Endothelial cell of umbilical vein (primary cell): ENCODE results near the gene XCL2. TPM values are rescaled to one million over a fixed set of nuclear protein-coding genes. Genes with fewer than 3 reads are reported as not detected.

Source experiments
- BruUV-seq: library from RNA; stranded (reverse); fragments of 400-500 nt; replicated peaks from 2 replicates; lab custom pipeline; 2021; lab: Mats Ljungman, UMichigan
- CTCF ChIA-PET: fragments of 300-600, 350-600 bp; sonication (Branson Sonifier 250); formaldehyde crosslinking; loops from one replicate; lab custom pipeline; 2021; ENCODE audit warnings: antibody characterized with exemption, inconsistent platforms; lab: Charles Lee
- POLR2A ChIA-PET: fragments of 300-600, 350-600 bp; sonication (Branson Sonifier 250); formaldehyde crosslinking; loops from one replicate; lab custom pipeline; 2021; ENCODE audit warnings: antibody characterized with exemption, inconsistent platforms; lab: Charles Lee
- DNase-seq: peaks from one replicate; pipeline ENCODE4 v3.0.0-alpha.2; 2011; ENCODE audit warnings: low read depth, low spot score
- FAIRE-seq: peaks from 2 replicates; lab custom pipeline; 2011; peaks lifted over from hg19 to GRCh38; lab: Jason Lieb, UNC
- H2AFZ ChIP-seq: 2 replicates; pipeline ENCODE4 v1.6.0; 2012; ENCODE audit warnings: low read depth, low read length, control low read depth, inconsistent platforms
- H3K27ac ChIP-seq: 2 replicates; pipeline ENCODE4 v1.5.1; 2011; ENCODE audit warnings: low read depth, mild to moderate bottlenecking, control low read depth, low read length, moderate library complexity; ENCODE audit not compliant: insufficient read depth
- H3K27me3 ChIP-seq, 2 experiments: 2 replicates each; pipeline versions ENCODE4 v1.6.0 to v1.6.1; 2011; ENCODE audit warnings: low read length in 2 of 2, mixed read lengths in 1 of 2; ENCODE audit not compliant: control insufficient read depth in 2 of 2, insufficient read depth in 2 of 2
- H3K36me3 ChIP-seq, 2 experiments: 2 replicates in 1 of 2; 3 replicates in 1 of 2; pipeline ENCODE4 v1.5.1; 2011; ENCODE audit warnings: low read length in 2 of 2, mild to moderate bottlenecking in 1 of 2, moderate library complexity in 1 of 2; ENCODE audit not compliant: control insufficient read depth in 2 of 2, insufficient read depth in 2 of 2; ENCODE audit errors: extremely low read depth in 1 of 2
- H3K4me1 ChIP-seq: 3 replicates; pipeline ENCODE4 v1.5.1; 2011; ENCODE audit warnings: mild to moderate bottlenecking, low read length; ENCODE audit not compliant: control insufficient read depth, insufficient read depth; ENCODE audit errors: extremely low read depth
- H3K4me2 ChIP-seq: 2 replicates; pipeline ENCODE4 v1.6.1; 2011; ENCODE audit warnings: low read length, control low read depth, mixed read lengths; ENCODE audit not compliant: insufficient read depth
- H3K4me3 ChIP-seq, 3 experiments: fragments of 200-600 bp in 1 of 3; sonication (generic), shearing (Covaris generic) in 1 of 3; replicated peaks in 1 of 3; 2 replicates each; pipeline ENCODE4 v1.5.1; 2011 to 2016; ENCODE audit warnings: control low read depth in 3 of 3, low read length in 3 of 3, mild to moderate bottlenecking in 2 of 3, inconsistent platforms in 1 of 3, low read depth in 1 of 3, moderate library complexity in 1 of 3; ENCODE audit not compliant: insufficient read depth in 1 of 3
- H3K79me2 ChIP-seq: 2 replicates; pipeline ENCODE4 v1.6.0; 2012; ENCODE audit warnings: low read length, inconsistent platforms; ENCODE audit not compliant: control insufficient read depth, insufficient read depth
- H3K9ac ChIP-seq: replicated peaks from 2 replicates; pipeline ENCODE3; 2011; ENCODE audit warnings: low read length, control low read depth; ENCODE audit not compliant: insufficient read depth; ENCODE audit errors: extremely low read depth
- H3K9me1 ChIP-seq: replicated peaks from 3 replicates; pipeline ENCODE4 v1.6.0; 2011; ENCODE audit warnings: mild to moderate bottlenecking, low read length; ENCODE audit not compliant: control insufficient read depth, insufficient read depth; ENCODE audit errors: extremely low read depth
- H3K9me3 ChIP-seq: replicated peaks from 2 replicates; pipeline ENCODE4 v1.5.1; 2012; ENCODE audit warnings: low read length, inconsistent platforms; ENCODE audit not compliant: control insufficient read depth, insufficient read depth
- H4K20me1 ChIP-seq: replicated peaks from 2 replicates; pipeline ENCODE3; 2011; ENCODE audit warnings: mild to moderate bottlenecking, low read length; ENCODE audit not compliant: control insufficient read depth, insufficient read depth; ENCODE audit errors: extremely low read depth
- CTCF ChIP-seq, 2 donors: IDR thresholded peaks; 1 replicate in 1 of 2; 2 replicates in 1 of 2; pipeline ENCODE4 v1.5.1; 2011; ENCODE audit warnings: low read length in 2 of 2, mild to moderate bottlenecking in 2 of 2, moderate library complexity in 2 of 2, control low read depth in 1 of 2, inconsistent platforms in 1 of 2, low read depth in 1 of 2; ENCODE audit not compliant: insufficient read depth in 1 of 2; ENCODE audit errors: extremely low read depth in 1 of 2
- EZH2 ChIP-seq: IDR thresholded peaks from 2 replicates; pipeline ENCODE4 v1.6.1; 2012; ENCODE audit warnings: borderline replicate concordance, low read depth, mild to moderate bottlenecking, moderate library complexity, low read length, inconsistent platforms; ENCODE audit not compliant: severe bottlenecking
- FOS ChIP-seq: IDR thresholded peaks from 2 replicates; pipeline ENCODE4 v1.6.1; 2011; ENCODE audit warnings: mild to moderate bottlenecking, low read length, moderate library complexity, borderline replicate concordance; ENCODE audit not compliant: insufficient read depth
- GATA2 ChIP-seq: IDR thresholded peaks from 2 replicates; pipeline ENCODE4 v1.7.0; 2011; ENCODE audit warnings: low read depth, mild to moderate bottlenecking, moderate library complexity, mixed read lengths, low read length; ENCODE audit not compliant: insufficient read length, insufficient read depth
- JUN ChIP-seq: IDR thresholded peaks from 2 replicates; pipeline ENCODE4 v1.6.1; 2011; ENCODE audit warnings: borderline replicate concordance, low read depth; ENCODE audit not compliant: insufficient read length, insufficient read depth
- MAX ChIP-seq: IDR thresholded peaks from 2 replicates; pipeline ENCODE4 v1.6.1; 2011; ENCODE audit not compliant: insufficient read depth, insufficient read length
- MYC ChIP-seq: IDR thresholded peaks from one replicate; pipeline ENCODE4 v1.6.1; 2011; ENCODE audit warnings: mild to moderate bottlenecking, low read depth, low read length
- POLR2A ChIP-seq: IDR thresholded peaks from 2 replicates; pipeline ENCODE4 v1.6.1; 2012; ENCODE audit warnings: low read depth, mild to moderate bottlenecking, control low read depth, low read length
- POLR2AphosphoS5 ChIP-seq: IDR thresholded peaks from 2 replicates; pipeline ENCODE4 v1.6.1; 2012; ENCODE audit warnings: low read depth, mild to moderate bottlenecking, control low read depth, low read length, moderate library complexity; ENCODE audit not compliant: insufficient read depth
- dilution Hi-C: fragments of 300-500 bp; cut with MboI; formaldehyde crosslinking; loops from one replicate; pipeline ENCODE4 v1.15.0; 2019; ENCODE audit warnings: low sequenced_read_pairs; ENCODE audit not compliant: extremely low pct_ligation_motif_present
- intact Hi-C: fragments of 100-400 bp; cut with micrococcal nuclease; formaldehyde crosslinking; loops from one replicate; pipeline ENCODE4 v1.10.0; 2022
- polyA plus RNA-seq, 4 experiments: library from polyadenylated mRNA; depleted of rRNA in 3 of 4; stranded (reverse) in 3 of 4; unstranded in 1 of 4; fragments of >200 nt; gene quantifications; 2 replicates each; pipeline versions ENCODE4 v1.2.1 to v1.2.3, GENCODE V29; 2011 to 2012; ENCODE audit warnings: missing spikeins in 1 of 4
- total RNA-seq: library from RNA; stranded (reverse); gene quantifications from 2 replicates; pipeline ENCODE4 v1.2.3, GENCODE V29; 2021

Gene XCL2
- total and polyA plus RNA-seq, 2 donors (not counting 3 experiments of a cell fraction or from before 2014, with no cell fraction given): not detected

GRCh38 chr1:168585937-168586336 lies 42.1 kb upstream of the XCL2 start:
- no peak overlapping the region for H3K4me3 ChIP-seq
- H3K9me3 ChIP-seq: no peaks in the 10 kb centered on the region
- BruUV-seq: no TSS peak
- intact Hi-C loops: no loop called here
- H2AFZ ChIP-seq: no peak overlapping the region
- no peak for FAIRE-seq
- no peaks in the 10 kb centered on the region for H3K36me3 ChIP-seq
- H3K4me2 ChIP-seq: no peak overlapping the region
- no peak overlapping the region for H3K27ac ChIP-seq
- H3K79me2 ChIP-seq: no peaks in the 10 kb centered on the region
- DNase-seq: no peak
- ChIA-PET CTCF (no interaction called here), POLR2A (no interaction called here)
- no peaks in the 10 kb centered on the region for H3K27me3 ChIP-seq
- dilution Hi-C loops: no loop called here
- TF ChIP-seq GATA2: no peak
- TF ChIP-seq EZH2: no peak
- no peak for TF ChIP-seq POLR2A
- no peaks in the 10 kb centered on the region for H3K4me1 ChIP-seq
- no peaks in the 10 kb centered on the region for H4K20me1 ChIP-seq
- no peak overlapping the region for H3K9ac ChIP-seq
- H3K9me1 ChIP-seq: no peaks in the 10 kb centered on the region

GRCh38 chr1:168585191-168585590 lies 41.4 kb upstream of the XCL2 start:
- Histone ChIP-seq H4K20me1 (no peaks in the 10 kb centered on the region), H3K4me3 (no peak overlapping the region), H3K79me2 (no peaks in the 10 kb centered on the region), H3K9me3 (no peaks in the 10 kb centered on the region), H3K4me1 (no peaks in the 10 kb centered on the region), H3K4me2 (no peak overlapping the region), H2AFZ (no peak overlapping the region), H3K27me3 (no peaks in the 10 kb centered on the region), H3K27ac (no peak overlapping the region), H3K9ac (no peak overlapping the region), H3K9me1 (no peaks in the 10 kb centered on the region), H3K36me3 (no peaks in the 10 kb centered on the region)
- ChIA-PET POLR2A (no interaction called here), CTCF (no interaction called here)
- dilution Hi-C loops: no loop called here
- DNase-seq: no peak
- BruUV-seq: no TSS peak
- TF ChIP-seq FOS (no peak), GATA2 (no peak), EZH2 (no peak), MAX (no peak), POLR2A (no peak), JUN (no peak), POLR2AphosphoS5 (no peak), MYC (no peak), CTCF (IDR thresholded peaks at IDR 0.05; ENCODE audit: extremely low read depth in 1 of 2, insufficient read depth in 1 of 2, low read depth in 1 of 2, low read length in 2 of 2) (no peak)
- no peak for FAIRE-seq
- intact Hi-C loops: no loop called here
